ENCODE data around the gene MAGI1. TPM values are rescaled to one million over a fixed set of nuclear protein-coding genes. Genes with fewer than 3 reads are reported as not detected.

Gene MAGI1
- total RNA-seq, 1 donor from 2014 or later = 21.9 TPM

GRCh38 chr3:65628978-65629377, 409.7 kb downstream of the MAGI1 start:
- no peak overlapping the region for H3K4me3 Mint-ChIP-seq (ENCODE audit: unreplicated experiment)
- H3K9me3 Mint-ChIP-seq (ENCODE audit: unreplicated experiment) = no peaks in the 10 kb centered on the region
- no peaks in the 10 kb centered on the region for H3K27me3 Mint-ChIP-seq (ENCODE audit: unreplicated experiment)
- peaks cover 11% of the 10 kb centered on the region for H3K4me1 Mint-ChIP-seq (ENCODE audit: unreplicated experiment)
- no peak for DNase-seq (ENCODE audit: extremely low spot score, unreplicated experiment)
- H3K36me3 Mint-ChIP-seq (ENCODE audit: unreplicated experiment) = no peaks in the 10 kb centered on the region
- no peak for TF ChIP-seq CTCF (IDR thresholded peaks at IDR 0.05)
- no peak overlapping the region for H3K27ac Mint-ChIP-seq (ENCODE audit: unreplicated experiment)

GRCh38 chr3:65627062-65627461, 411.7 kb downstream of the MAGI1 start:
- DNase-seq (ENCODE audit: extremely low spot score, unreplicated experiment) = no peak
- H3K36me3 Mint-ChIP-seq (ENCODE audit: unreplicated experiment) = no peaks in the 10 kb centered on the region
- no peak for TF ChIP-seq CTCF (IDR thresholded peaks at IDR 0.05)
- no peaks in the 10 kb centered on the region for H3K4me1 Mint-ChIP-seq (ENCODE audit: unreplicated experiment)
- no peaks in the 10 kb centered on the region for H3K27me3 Mint-ChIP-seq (ENCODE audit: unreplicated experiment)
- H3K27ac Mint-ChIP-seq (ENCODE audit: unreplicated experiment) = no peak overlapping the region
- H3K9me3 Mint-ChIP-seq (ENCODE audit: unreplicated experiment) = no peaks in the 10 kb centered on the region
- H3K4me3 Mint-ChIP-seq (ENCODE audit: unreplicated experiment) = no peak overlapping the region

- TF ChIP-seq CTCF (IDR thresholded peaks at IDR 0.05) = no peak
- no peak overlapping the region for H3K27ac Mint-ChIP-seq (ENCODE audit: unreplicated experiment)
- no peaks in the 10 kb centered on the region for H3K9me3 Mint-ChIP-seq (ENCODE audit: unreplicated experiment)
- no peak for DNase-seq (ENCODE audit: extremely low spot score, unreplicated experiment)
- H3K27me3 Mint-ChIP-seq (ENCODE audit: unreplicated experiment) = no peaks in the 10 kb centered on the region
- no peak overlapping the region for H3K4me3 Mint-ChIP-seq (ENCODE audit: unreplicated experiment)
- no peaks in the 10 kb centered on the region for H3K36me3 Mint-ChIP-seq (ENCODE audit: unreplicated experiment)
- no peaks in the 10 kb centered on the region for H3K4me1 Mint-ChIP-seq (ENCODE audit: unreplicated experiment)
Observed at GRCh38 chr3:65625305-65625704, 413.4 kb downstream of the MAGI1 start.

- no peak for DNase-seq (ENCODE audit: extremely low spot score, unreplicated experiment)
- H3K4me1 Mint-ChIP-seq (ENCODE audit: unreplicated experiment) = peaks cover 6% of the 10 kb centered on the region
- no peak overlapping the region for H3K4me3 Mint-ChIP-seq (ENCODE audit: unreplicated experiment)
- H3K27me3 Mint-ChIP-seq (ENCODE audit: unreplicated experiment) = no peaks in the 10 kb centered on the region
- no peaks in the 10 kb centered on the region for H3K9me3 Mint-ChIP-seq (ENCODE audit: unreplicated experiment)
- H3K27ac Mint-ChIP-seq (ENCODE audit: unreplicated experiment) = no peak overlapping the region
- no peaks in the 10 kb centered on the region for H3K36me3 Mint-ChIP-seq (ENCODE audit: unreplicated experiment)
- no peak for TF ChIP-seq CTCF (IDR thresholded peaks at IDR 0.05)
Observed at GRCh38 chr3:65623362-65623761, 415.4 kb downstream of the MAGI1 start.

- DNase-seq (ENCODE audit: extremely low spot score, unreplicated experiment) = no peak
- Mint-ChIP-seq H3K4me1 (ENCODE audit: unreplicated experiment) (peaks cover 6% of the 10 kb centered on the region), H3K36me3 (ENCODE audit: unreplicated experiment) (no peaks in the 10 kb centered on the region), H3K27ac (ENCODE audit: unreplicated experiment) (no peak overlapping the region), H3K4me3 (ENCODE audit: unreplicated experiment) (no peak overlapping the region), H3K9me3 (ENCODE audit: unreplicated experiment) (no peaks in the 10 kb centered on the region), H3K27me3 (ENCODE audit: unreplicated experiment) (no peaks in the 10 kb centered on the region)
- TF ChIP-seq CTCF (IDR thresholded peaks at IDR 0.05) = no peak
Observed at GRCh38 chr3:65619888-65620287, 418.8 kb downstream of the MAGI1 start.

Data from osteocyte (in vitro differentiated cells).